Measurements from ENCODE around the gene STAG2.

DNA sequence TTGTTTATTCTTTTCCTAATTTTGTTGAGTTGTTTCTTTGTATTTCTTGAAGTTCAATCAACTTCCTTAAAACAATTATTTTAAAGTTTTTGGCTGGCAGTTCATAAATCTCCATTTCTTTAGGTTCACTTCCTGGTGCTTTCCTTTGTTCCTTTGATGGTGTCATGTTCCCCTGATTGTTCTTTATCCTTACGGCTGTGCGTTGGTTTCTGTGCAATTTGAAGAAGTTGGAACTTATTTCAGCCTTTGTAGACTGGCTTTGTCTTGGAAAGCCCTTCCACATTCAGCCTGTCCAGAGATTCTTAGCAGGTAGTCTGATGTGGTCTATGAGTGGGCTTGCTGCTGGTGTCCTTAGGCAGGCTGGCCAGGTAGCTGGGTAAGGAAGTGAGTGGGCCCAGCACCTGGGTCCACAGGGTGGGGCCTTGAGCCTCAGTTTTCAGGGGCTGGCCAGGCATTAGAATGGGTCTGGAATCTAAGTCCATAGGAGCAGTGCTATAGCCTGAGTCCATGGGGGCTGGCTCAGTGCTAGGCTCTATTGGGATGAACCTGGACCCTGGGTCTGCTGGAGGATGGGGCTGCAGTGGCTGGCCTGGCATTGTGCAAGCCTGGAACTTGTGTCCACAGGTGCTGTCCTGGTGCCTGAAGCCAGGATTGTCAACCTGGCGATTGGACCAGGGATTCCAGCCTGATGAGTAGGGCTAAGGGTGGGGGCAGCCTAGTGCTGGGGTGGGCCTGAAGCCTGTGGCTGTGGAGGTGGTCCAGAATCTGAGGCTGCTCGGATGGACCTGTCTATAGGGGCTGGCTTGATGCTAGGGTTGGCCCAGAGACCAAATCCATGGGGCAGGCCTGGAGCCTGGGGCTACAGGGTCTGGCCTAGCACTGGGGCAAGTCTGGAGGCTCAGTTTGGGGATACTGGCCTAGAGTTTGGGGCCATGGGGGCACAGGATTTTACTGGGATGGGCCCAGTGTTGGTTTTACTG, 152.4 kb downstream of the STAG2 start:
- TF ChIP-seq, protein P1, sequence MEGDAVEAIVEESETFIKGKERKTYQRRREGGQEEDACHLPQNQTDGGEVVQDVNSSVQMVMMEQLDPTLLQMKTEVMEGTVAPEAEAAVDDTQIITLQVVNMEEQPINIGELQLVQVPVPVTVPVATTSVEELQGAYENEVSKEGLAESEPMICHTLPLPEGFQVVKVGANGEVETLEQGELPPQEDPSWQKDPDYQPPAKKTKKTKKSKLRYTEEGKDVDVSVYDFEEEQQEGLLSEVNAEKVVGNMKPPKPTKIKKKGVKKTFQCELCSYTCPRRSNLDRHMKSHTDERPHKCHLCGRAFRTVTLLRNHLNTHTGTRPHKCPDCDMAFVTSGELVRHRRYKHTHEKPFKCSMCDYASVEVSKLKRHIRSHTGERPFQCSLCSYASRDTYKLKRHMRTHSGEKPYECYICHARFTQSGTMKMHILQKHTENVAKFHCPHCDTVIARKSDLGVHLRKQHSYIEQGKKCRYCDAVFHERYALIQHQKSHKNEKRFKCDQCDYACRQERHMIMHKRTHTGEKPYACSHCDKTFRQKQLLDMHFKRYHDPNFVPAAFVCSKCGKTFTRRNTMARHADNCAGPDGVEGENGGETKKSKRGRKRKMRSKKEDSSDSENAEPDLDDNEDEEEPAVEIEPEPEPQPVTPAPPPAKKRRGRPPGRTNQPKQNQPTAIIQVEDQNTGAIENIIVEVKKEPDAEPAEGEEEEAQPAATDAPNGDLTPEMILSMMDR (IDR thresholded peaks at IDR 0.05 in 4 of 5, conservative IDR thresholded peaks at IDR 0.05 in 1 of 5): no peak
- TF ChIP-seq POLR2A (IDR thresholded peaks at IDR 0.05): no peak

Data from gastrocnemius medialis (tissue), 4 donors.